GM21526 (cell line): Measurements from ENCODE around the gene RFC2.
A peak's percentile ranks its signal among the peaks of the same experiment; 100 is the strongest.
"Not testable (repeated sequence)": the region's sequence is repeated elsewhere in the genome, so short reads cannot be mapped to it uniquely, and the experiment has no call there.

Experiments
- ATAC-seq: cut with Tn5 transposase; IDR thresholded peaks from one replicate; pipeline ENCODE4 v1.9.1; 2021; ENCODE audit warnings: moderate library complexity; ENCODE audit not compliant: unreplicated experiment, low FRiP score

RFC2 gene

DNA sequence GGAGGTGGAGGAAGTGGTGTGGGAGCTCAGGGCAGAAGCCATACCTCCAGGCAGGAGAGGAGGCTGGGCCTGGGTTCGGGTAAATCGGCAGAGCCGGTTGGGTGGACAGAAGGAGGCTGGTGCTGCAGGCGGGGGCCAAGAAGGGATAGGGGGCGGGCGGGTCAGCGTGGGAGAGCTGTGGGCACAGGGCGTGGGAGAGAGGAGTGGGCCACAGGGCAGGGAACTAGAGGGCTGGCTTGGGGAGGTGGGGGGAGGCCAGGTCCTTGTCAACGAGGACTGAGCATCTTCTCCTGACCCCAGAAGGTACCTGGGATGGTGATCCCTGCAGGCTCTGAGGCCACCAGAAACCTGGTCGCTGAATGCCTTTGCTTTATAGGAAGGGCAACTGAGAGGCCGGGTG, 32.5 kb downstream of the RFC2 start:
- no peak for ATAC-seq

GRCh38 chr7:74220229-74220628, 34.0 kb downstream of the RFC2 start:
- ATAC-seq: no peak

- ATAC-seq: no peak
Measured at GRCh38 chr7:74219416-74219815, 34.8 kb downstream of the RFC2 start.

- ATAC-seq: no peak
Measured at GRCh38 chr7:74218343-74218698, 35.9 kb downstream of the RFC2 start.

GRCh38 chr7:74217455-74218342, 36.5 kb downstream of the RFC2 start:
- no peak for ATAC-seq

- ATAC-seq: no peak
Measured at GRCh38 chr7:74216361-74216761, 37.8 kb downstream of the RFC2 start.

DNA sequence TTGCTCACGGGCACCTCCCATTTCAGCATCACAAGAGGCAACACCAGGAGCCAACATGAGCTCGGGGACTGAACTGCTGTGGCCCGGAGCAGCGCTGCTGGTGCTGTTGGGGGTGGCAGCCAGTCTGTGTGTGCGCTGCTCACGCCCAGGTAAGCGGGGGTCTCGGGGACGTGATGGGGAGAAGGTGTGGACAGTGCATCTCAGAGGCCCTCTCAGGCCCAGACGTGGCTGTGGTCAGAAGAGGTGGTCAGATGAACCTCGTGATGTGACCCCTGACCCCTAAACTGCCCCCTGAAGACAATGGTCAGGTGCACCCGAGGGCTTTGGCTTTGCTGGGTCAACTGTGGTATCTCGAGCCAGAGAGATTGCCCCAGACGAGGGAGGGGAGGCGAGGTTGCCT, 38.3 kb downstream of the RFC2 start:
- no peak for ATAC-seq

GRCh38 chr7:74214816-74215630, 39.2 kb downstream of the RFC2 start:
- no peak for ATAC-seq

GRCh38 chr7:74212661-74213060, 41.5 kb downstream of the RFC2 start:
- no peak for ATAC-seq

DNA sequence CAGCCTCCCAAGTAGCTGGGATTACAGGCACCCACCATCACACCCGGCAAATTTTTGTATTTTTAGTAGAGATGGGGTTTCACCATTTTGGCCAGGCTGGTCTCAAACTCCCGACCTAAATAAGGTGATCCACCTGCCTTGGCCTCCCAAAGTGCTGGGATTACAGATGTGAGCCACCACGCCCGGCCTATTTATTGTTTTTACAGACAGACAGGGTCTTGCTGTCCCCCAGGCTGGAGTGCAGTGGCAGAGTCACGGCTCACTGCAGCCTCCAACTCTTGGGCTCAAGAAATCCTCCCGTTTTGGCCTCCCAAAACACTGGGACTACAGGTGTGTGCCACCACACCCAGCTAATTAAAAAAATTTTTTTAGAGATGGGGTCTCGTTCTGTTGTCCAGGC, 46.0 kb downstream of the RFC2 start:
- not testable (repeated sequence) for ATAC-seq

DNA sequence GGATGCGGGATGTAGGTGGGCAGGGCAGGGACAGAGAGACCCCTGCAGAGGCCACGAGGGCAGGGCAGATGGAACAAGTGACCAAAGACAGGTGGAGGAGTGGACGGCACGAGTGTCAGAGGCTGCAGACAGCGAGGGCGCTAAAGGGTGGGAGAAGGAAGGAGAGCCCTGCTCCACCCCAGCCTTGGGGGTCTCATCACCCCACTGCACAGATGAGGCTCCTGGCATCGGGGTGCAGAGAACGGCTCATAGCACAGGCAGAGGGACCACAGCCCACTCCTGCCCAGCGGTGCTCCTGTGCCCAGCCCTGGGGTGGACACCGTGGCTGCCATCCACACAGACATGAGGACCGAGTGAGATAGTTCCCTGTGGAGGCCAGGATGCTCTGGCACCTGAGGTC, 46.6 kb downstream of the RFC2 start:
- ATAC-seq: no peak

DNA sequence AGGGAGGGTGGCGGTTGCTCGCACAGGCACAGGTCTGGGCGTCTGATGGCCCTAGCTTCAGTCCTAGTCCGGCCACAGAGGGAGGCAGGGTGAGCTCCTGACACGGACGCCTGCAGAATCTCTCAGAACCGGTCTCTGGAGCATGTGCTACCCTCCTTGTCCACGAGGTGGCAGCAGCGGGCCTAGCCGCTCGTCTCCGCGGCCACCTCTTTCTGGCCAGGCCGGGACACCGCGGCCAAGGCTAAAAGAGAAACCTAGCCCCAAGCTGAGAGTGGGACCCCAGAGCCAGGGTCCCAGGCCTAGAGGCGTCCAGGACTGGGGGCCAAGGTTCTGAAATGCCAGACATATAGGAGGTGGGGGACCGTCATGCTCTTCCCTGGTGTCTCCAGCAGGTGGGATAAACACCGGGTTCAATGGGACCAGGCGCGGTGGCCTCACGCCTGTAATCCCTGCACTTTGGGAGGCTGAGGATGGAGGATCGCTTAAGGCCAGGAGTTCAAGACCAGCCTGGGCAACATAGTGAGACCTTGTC, 47.5 kb downstream of the RFC2 start:
- peak; percentile 40 for ATAC-seq

GRCh38 chr7:74206052-74206451, 48.1 kb downstream of the RFC2 start:
- not testable (repeated sequence) for ATAC-seq

GRCh38 chr7:74203956-74204618, 50.1 kb downstream of the RFC2 start:
- ATAC-seq: no peak

DNA sequence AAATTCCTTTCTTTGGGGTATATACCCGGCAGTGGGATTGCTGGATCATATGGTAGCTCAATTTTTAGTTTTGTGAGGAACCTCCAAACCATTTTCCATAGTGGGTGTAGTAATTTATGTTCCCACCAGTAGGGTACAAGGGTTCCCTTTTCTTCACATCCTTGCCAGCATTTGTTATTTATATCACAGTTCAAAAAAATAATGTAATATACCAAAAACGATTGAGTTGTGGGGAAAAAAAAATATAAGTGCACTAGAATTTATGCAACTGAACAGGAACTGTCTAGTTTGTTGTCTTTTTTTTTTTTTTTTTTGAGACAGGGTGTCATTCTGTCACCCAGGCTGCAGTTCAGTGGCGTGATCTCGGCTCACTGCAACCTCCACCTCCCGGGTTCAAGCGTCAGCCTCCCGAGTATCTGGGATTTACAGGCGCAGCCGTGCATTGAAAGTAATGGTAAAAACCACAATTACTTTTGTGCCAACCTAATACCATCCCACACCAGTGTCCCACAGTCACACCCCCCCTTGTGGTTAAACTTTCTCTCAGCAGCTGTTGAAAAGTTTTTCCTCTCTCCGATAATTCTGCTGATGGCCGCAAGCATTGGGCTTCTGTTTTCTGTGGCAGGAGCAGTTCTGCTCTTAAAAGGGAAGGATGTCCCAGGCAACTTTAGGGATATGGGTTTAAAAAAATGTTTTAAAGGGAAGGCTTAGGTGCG, 51.2 kb downstream of the RFC2 start:
- ATAC-seq: no peak

GRCh38 chr7:74199551-74200355, 54.4 kb downstream of the RFC2 start:
- ATAC-seq: no peak

- no peak for ATAC-seq
Measured at GRCh38 chr7:74197449-74198124, 56.6 kb downstream of the RFC2 start.

DNA sequence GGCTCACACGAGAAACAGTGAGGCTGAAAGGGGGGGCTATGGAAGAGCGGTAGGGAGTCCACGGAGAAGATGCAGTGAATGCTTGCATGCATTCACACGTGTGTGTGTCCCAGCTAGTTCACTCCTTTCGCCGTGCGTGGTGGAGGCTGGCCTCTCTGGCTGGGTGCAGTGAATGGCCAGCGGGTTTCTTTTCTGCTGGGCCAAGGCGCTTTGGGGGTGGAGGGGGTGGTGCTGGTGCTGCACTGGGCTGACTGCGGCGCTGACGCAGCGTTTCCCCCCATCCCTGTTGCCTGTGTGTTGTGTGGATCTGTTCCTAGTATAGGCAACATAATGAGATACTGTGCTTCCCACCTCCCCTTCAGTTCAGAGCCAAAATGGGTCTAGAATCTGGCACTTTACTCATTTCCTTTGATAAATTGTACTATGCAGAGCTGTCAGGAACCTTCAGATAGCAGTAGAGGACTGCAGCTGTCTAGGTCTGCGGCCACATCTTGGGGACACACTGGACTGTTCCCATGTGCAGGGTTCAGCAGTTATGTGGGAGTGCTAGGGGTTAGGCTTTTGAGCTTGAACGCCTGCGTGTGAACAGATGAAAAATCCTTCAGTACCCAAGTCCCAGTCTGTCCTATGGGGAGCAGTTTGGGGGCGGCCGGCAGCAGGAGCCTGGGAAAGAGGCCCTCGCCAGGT, 58.1 kb downstream of the RFC2 start:
- not testable (repeated sequence) for ATAC-seq
